OCI-LY7 (cell line): Measurements from ENCODE around the gene NCAM2. TPM values are rescaled to one million over a fixed set of nuclear protein-coding genes. Genes with fewer than 3 reads are reported as not detected.

Experiments
- BruUV-seq: library from RNA; stranded (reverse); fragments of 400-500 nt; replicated peaks from 2 replicates; lab custom pipeline; 2021; lab: Mats Ljungman, UMichigan
- CTCF ChIA-PET: fragments of 300-600 bp; sonication (Branson Sonifier 250); formaldehyde crosslinking; loops from one replicate; lab custom pipeline; 2022; ENCODE audit warnings: antibody characterized with exemption; ENCODE audit not compliant: unreplicated experiment; lab: Charles Lee
- POLR2A ChIA-PET: fragments of 300-600 bp; sonication (Branson Sonifier 250); formaldehyde crosslinking; loops from one replicate; lab custom pipeline; 2022; ENCODE audit warnings: antibody characterized with exemption; lab: Charles Lee
- DNase-seq: peaks from one replicate; pipeline ENCODE4 v3.0.0-alpha.2; 2015; ENCODE audit warnings: low spot score
- H2AFZ ChIP-seq: fragments of 200-600 bp; sonication (generic), shearing (Covaris generic); 2 replicates; pipeline ENCODE4 v1.6.1; 2014; ENCODE audit warnings: mild to moderate bottlenecking, antibody characterized with exemption, low read length, moderate library complexity
- H3K27ac ChIP-seq: fragments of 200-600 bp; sonication (generic); 2 replicates; pipeline ENCODE4 v1.5.1; 2014; ENCODE audit warnings: mixed run types, low read depth, mild to moderate bottlenecking, moderate library complexity, low read length, inconsistent platforms; ENCODE audit not compliant: poor library complexity, severe bottlenecking
- H3K36me3 ChIP-seq: fragments of 200-600 bp; sonication (generic); 2 replicates; pipeline ENCODE4 v1.6.1; 2014; ENCODE audit warnings: mild to moderate bottlenecking, antibody characterized with exemption, low read length, moderate library complexity, mixed read lengths; ENCODE audit not compliant: insufficient read depth
- H3K4me1 ChIP-seq: fragments of 200-600 bp; sonication (generic); 2 replicates; pipeline ENCODE4 v1.5.1; 2014; ENCODE audit warnings: mild to moderate bottlenecking, low read length; ENCODE audit not compliant: insufficient read depth, poor library complexity, severe bottlenecking
- H3K4me2 ChIP-seq: fragments of 200-600 bp; sonication (generic); 2 replicates; pipeline ENCODE4 v1.6.1; 2014; ENCODE audit warnings: mild to moderate bottlenecking, low read length
- H3K4me3 ChIP-seq: fragments of 200-600 bp; sonication (generic); 2 replicates; pipeline ENCODE4 v1.5.1; 2014; ENCODE audit warnings: mild to moderate bottlenecking, low read depth, low read length; ENCODE audit not compliant: poor library complexity, severe bottlenecking
- H3K79me2 ChIP-seq: fragments of 200-600 bp; sonication (generic); 2 replicates; pipeline ENCODE4 v1.6.1; 2016; ENCODE audit warnings: low read depth, mild to moderate bottlenecking, low read length, moderate library complexity, mixed read lengths; ENCODE audit not compliant: insufficient read depth
- H3K9me2 ChIP-seq: fragments of 200-600 bp; sonication (generic); 2 replicates; pipeline ENCODE4 v1.6.1; 2016; ENCODE audit warnings: mild to moderate bottlenecking, low read length, mixed read lengths; ENCODE audit not compliant: insufficient read depth
- H3K9me3 ChIP-seq: fragments of 200-600 bp; sonication (generic); 2 replicates; pipeline ENCODE4 v1.6.1; 2014; ENCODE audit warnings: mild to moderate bottlenecking, mixed run types, low read length, mixed read lengths
- H4K20me1 ChIP-seq: fragments of 200-600 bp; sonication (generic); 2 replicates; pipeline ENCODE4 v1.6.1; 2014; ENCODE audit warnings: mild to moderate bottlenecking, antibody characterized with exemption, low read length, moderate library complexity, mixed read lengths; ENCODE audit not compliant: insufficient read depth
- EZH2phosphoT487 ChIP-seq: fragments of 200-600 bp; sonication (generic); IDR thresholded peaks from 2 replicates; pipeline ENCODE4 v1.6.1; 2018; ENCODE audit warnings: low read depth, borderline replicate concordance, mild to moderate bottlenecking, mixed run types, antibody characterized with exemption, low read length, moderate library complexity, mixed read lengths
- intact Hi-C: fragments of 100-400 bp; cut with micrococcal nuclease; formaldehyde crosslinking; loops from one replicate; pipeline ENCODE4 v1.10.0; 2022; ENCODE audit not compliant: unreplicated experiment
- total RNA-seq, 2 experiments: library from RNA; depleted of rRNA in 1 of 2; stranded (reverse); fragments of >200 nt in 1 of 2; shearing (Covaris generic) in 1 of 2; gene quantifications; 2 replicates each; pipeline ENCODE4 v1.2.3, GENCODE V29; 2014 to 2022
- TF ChIP-seq, protein P1 (sequence below): fragments of 200-600 bp; sonication (generic); conservative IDR thresholded peaks from 2 replicates; pipeline ENCODE4 v1.5.1; 2014; ENCODE audit warnings: mild to moderate bottlenecking, antibody characterized with exemption, low read length, moderate library complexity, mixed read lengths

Gene NCAM2
- total RNA-seq, 2 experiments from 2014 or later = not detected

DNA sequence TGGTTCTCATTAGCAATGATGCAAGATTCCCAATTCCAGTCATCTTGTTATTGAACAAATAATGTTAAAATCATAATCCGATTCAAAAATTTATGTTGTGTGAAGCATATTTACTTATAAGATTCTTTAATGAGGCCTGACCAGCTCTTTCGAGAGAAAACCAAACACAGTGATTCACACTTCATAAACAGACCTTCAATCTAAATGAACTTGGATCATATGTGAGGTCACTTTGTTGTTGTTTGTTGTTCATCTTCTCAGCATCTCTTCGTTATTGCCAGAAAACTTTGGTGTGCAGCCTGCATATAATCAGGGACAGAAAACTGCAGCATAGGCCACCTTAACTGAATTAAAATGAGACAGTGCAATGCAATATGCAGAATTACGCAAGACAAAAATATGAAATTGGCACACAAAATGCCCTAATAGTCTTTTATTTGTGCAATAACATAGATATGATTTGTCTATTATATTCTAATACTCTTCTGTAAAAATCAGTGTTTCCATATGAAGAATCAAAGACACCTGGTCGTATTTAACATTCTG is 30.1 kb downstream of the NCAM2 start:
- Histone ChIP-seq H3K9me2 (no peaks in the 10 kb centered on the region), H3K79me2 (no peaks in the 10 kb centered on the region), H3K4me3 (no peak overlapping the region), H4K20me1 (no peaks in the 10 kb centered on the region), H2AFZ (no peak overlapping the region), H3K27ac (no peak overlapping the region), H3K4me2 (no peak overlapping the region), H3K36me3 (no peaks in the 10 kb centered on the region), H3K9me3 (peaks cover 10% of the 10 kb centered on the region), H3K4me1 (no peaks in the 10 kb centered on the region)
- DNase-seq = no peak
- TF ChIP-seq, protein P1, sequence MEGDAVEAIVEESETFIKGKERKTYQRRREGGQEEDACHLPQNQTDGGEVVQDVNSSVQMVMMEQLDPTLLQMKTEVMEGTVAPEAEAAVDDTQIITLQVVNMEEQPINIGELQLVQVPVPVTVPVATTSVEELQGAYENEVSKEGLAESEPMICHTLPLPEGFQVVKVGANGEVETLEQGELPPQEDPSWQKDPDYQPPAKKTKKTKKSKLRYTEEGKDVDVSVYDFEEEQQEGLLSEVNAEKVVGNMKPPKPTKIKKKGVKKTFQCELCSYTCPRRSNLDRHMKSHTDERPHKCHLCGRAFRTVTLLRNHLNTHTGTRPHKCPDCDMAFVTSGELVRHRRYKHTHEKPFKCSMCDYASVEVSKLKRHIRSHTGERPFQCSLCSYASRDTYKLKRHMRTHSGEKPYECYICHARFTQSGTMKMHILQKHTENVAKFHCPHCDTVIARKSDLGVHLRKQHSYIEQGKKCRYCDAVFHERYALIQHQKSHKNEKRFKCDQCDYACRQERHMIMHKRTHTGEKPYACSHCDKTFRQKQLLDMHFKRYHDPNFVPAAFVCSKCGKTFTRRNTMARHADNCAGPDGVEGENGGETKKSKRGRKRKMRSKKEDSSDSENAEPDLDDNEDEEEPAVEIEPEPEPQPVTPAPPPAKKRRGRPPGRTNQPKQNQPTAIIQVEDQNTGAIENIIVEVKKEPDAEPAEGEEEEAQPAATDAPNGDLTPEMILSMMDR = no peak
- no peak for TF ChIP-seq EZH2phosphoT487
- CTCF ChIA-PET = no interaction called here
- POLR2A ChIA-PET = no interaction called here
- BruUV-seq = no TSS peak
- intact Hi-C loops = no loop called here

- Histone ChIP-seq H4K20me1 (no peaks in the 10 kb centered on the region), H3K4me1 (no peaks in the 10 kb centered on the region), H3K27ac (no peak overlapping the region), H3K79me2 (no peaks in the 10 kb centered on the region), H3K36me3 (no peaks in the 10 kb centered on the region), H3K9me3 (peaks cover 10% of the 10 kb centered on the region), H3K9me2 (no peaks in the 10 kb centered on the region), H3K4me2 (no peak overlapping the region), H2AFZ (no peak overlapping the region), H3K4me3 (no peak overlapping the region)
- intact Hi-C loops = no loop called here
- DNase-seq = no peak
- ChIA-PET POLR2A (interaction anchor here (0.5 kb wide), 1 partner anchor 15 kb away, joined by 6 read pairs; no protein-coding TSS in a partner anchor), CTCF (no interaction called here)
- no TSS peak for BruUV-seq
- TF ChIP-seq, protein P1 = no peak
- no peak for TF ChIP-seq EZH2phosphoT487
Observed at GRCh38 chr21:21029164-21029563, 31.0 kb downstream of the NCAM2 start.

- no peak overlapping the region for H3K4me2 ChIP-seq
- CTCF ChIA-PET = no interaction called here
Observed at GRCh38 chr21:21030311-21030710, 32.1 kb downstream of the NCAM2 start.

More at GRCh38 chr21:21030311-21030710, 32.1 kb downstream of the NCAM2 start:
- intact Hi-C loops = no loop called here
- no peak for TF ChIP-seq EZH2phosphoT487
- TF ChIP-seq, protein P1 = no peak
- H4K20me1 ChIP-seq = no peaks in the 10 kb centered on the region
- no peak overlapping the region for H2AFZ ChIP-seq
- no peak for DNase-seq
- H3K4me1 ChIP-seq = no peaks in the 10 kb centered on the region
- H3K9me3 ChIP-seq = peaks cover 10% of the 10 kb centered on the region
- no peaks in the 10 kb centered on the region for H3K79me2 ChIP-seq
- H3K9me2 ChIP-seq = no peaks in the 10 kb centered on the region
- no peak overlapping the region for H3K4me3 ChIP-seq
- POLR2A ChIA-PET = no interaction called here
- H3K36me3 ChIP-seq = no peaks in the 10 kb centered on the region
- no peak overlapping the region for H3K27ac ChIP-seq
- no TSS peak for BruUV-seq
